Activated naive CD8-positive, alpha-beta T cell (primary cell): ENCODE measurements around the gene CNOT4.
"Not testable (repeated sequence)": the region's sequence is repeated elsewhere in the genome, so short reads cannot be mapped to it uniquely, and the experiment has no call there.

Experiments
- H3K27ac Mint-ChIP-seq: one replicate; pipeline ENCODE4 v1.8.0; 2021; ENCODE audit warnings: mixed read lengths
- H3K27me3 Mint-ChIP-seq: one replicate; pipeline ENCODE4 v1.8.0; 2021; ENCODE audit warnings: mixed read lengths
- H3K36me3 Mint-ChIP-seq: one replicate; pipeline ENCODE4 v1.8.0; 2021; ENCODE audit warnings: mixed read lengths
- H3K4me1 Mint-ChIP-seq: one replicate; pipeline ENCODE4 v1.8.0; 2021; ENCODE audit warnings: low read depth, mixed read lengths
- H3K4me3 Mint-ChIP-seq: one replicate; pipeline ENCODE4 v1.8.0; 2021; ENCODE audit warnings: mild to moderate bottlenecking, mixed read lengths
- H3K9me3 Mint-ChIP-seq: one replicate; pipeline ENCODE4 v1.8.0; 2021; ENCODE audit warnings: low read depth, mixed read lengths

The CNOT4 gene

DNA sequence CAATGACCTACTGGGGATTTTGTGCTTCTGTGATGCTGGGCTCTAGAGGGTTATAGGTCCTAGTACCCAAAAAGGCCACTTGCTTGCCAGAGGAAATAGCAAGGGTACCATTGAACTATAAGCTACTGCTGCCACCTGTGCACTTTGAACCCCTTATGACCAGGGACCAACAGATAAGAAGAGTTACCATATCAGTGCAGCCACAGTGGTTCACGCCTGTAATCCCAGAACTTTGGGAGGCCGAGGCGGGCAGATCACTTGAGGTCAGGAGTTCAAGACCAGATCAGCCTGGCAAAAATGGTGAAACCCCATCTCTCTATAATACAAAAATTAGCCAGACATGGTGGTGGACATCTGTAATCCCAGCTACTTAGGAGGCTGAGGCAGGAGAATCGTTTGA, 15.5 kb upstream of the CNOT4 start:
- H3K36me3 Mint-ChIP-seq = no peaks in the 10 kb centered on the region
- H3K9me3 Mint-ChIP-seq = no peaks in the 10 kb centered on the region
- peaks cover 1% of the 10 kb centered on the region for H3K27me3 Mint-ChIP-seq
- no peak overlapping the region for H3K27ac Mint-ChIP-seq
- H3K4me3 Mint-ChIP-seq = no peak overlapping the region
- no peaks in the 10 kb centered on the region for H3K4me1 Mint-ChIP-seq

- Mint-ChIP-seq H3K27me3 (peaks cover 1% of the 10 kb centered on the region), H3K27ac (no peak overlapping the region), H3K36me3 (no peaks in the 10 kb centered on the region), H3K4me3 (no peak overlapping the region), H3K4me1 (no peaks in the 10 kb centered on the region), H3K9me3 (no peaks in the 10 kb centered on the region)
Observed at GRCh38 chr7:135523146-135523545, 13.2 kb upstream of the CNOT4 start.

- Mint-ChIP-seq H3K36me3 (no peaks in the 10 kb centered on the region), H3K4me3 (no peak overlapping the region), H3K27ac (no peak overlapping the region), H3K4me1 (no peaks in the 10 kb centered on the region), H3K27me3 (peaks cover 1% of the 10 kb centered on the region), H3K9me3 (no peaks in the 10 kb centered on the region)
Observed at GRCh38 chr7:135522509-135522908, 12.6 kb upstream of the CNOT4 start.

DNA sequence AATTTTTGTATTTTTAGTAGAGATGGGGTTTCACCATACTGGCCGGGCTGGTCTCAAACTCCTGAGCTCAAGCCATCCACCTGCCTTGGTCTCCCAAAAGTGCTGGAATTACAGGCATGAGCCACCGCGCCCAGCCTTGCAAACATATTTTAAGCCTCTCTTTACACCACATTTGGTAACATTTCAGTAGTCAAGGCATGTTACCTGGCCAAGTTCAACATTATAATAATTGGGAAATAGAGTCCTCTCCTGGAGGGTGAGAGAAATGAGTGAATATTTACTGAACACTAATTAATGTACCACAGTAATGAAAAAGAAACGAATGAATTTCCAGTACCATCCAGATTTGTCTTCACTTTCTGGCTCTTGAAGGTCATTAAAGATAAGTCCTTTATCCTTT, 10.0 kb upstream of the CNOT4 start:
- Mint-ChIP-seq H3K9me3 (no peaks in the 10 kb centered on the region), H3K27me3 (peaks cover 3% of the 10 kb centered on the region), H3K36me3 (no peaks in the 10 kb centered on the region), H3K27ac (no peak overlapping the region), H3K4me1 (no peaks in the 10 kb centered on the region), H3K4me3 (no peak overlapping the region)

DNA sequence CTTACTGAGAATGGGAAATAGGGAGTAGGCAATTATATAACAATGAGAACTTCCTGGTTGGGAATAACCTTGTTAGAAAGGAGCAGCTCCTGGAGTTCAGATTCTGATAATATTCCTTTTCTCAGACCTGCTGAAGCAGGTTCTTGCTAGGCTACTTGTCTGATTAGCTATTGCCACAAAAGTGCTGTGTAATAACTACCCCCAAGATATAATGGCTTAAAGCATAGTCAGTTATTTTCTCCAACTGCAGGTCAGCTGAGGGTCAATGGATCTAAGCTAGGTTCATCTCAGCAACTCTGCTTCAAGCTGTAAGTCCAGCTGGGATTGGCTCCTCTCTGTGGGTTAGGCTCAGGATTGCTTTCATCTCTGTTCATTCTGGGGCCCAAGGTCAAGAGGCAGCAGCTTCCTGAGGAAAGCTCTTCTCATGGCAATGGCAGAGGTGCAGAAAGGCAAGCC, 9.4 kb upstream of the CNOT4 start:
- Mint-ChIP-seq H3K36me3 (no peaks in the 10 kb centered on the region), H3K4me1 (no peaks in the 10 kb centered on the region), H3K9me3 (no peaks in the 10 kb centered on the region), H3K27me3 (peaks cover 3% of the 10 kb centered on the region), H3K27ac (no peak overlapping the region), H3K4me3 (no peak overlapping the region)

GRCh38 chr7:135518748-135519147, 8.8 kb upstream of the CNOT4 start:
- Mint-ChIP-seq H3K27me3 (peaks cover 3% of the 10 kb centered on the region), H3K9me3 (no peaks in the 10 kb centered on the region), H3K36me3 (no peaks in the 10 kb centered on the region), H3K4me1 (no peaks in the 10 kb centered on the region), H3K4me3 (no peak overlapping the region), H3K27ac (no peak overlapping the region)

- Mint-ChIP-seq H3K27me3 (peaks cover 3% of the 10 kb centered on the region), H3K27ac (no peak overlapping the region), H3K36me3 (no peaks in the 10 kb centered on the region), H3K9me3 (no peaks in the 10 kb centered on the region), H3K4me1 (no peaks in the 10 kb centered on the region), H3K4me3 (no peak overlapping the region)
Observed at GRCh38 chr7:135517060-135517459, 7.2 kb upstream of the CNOT4 start.

DNA sequence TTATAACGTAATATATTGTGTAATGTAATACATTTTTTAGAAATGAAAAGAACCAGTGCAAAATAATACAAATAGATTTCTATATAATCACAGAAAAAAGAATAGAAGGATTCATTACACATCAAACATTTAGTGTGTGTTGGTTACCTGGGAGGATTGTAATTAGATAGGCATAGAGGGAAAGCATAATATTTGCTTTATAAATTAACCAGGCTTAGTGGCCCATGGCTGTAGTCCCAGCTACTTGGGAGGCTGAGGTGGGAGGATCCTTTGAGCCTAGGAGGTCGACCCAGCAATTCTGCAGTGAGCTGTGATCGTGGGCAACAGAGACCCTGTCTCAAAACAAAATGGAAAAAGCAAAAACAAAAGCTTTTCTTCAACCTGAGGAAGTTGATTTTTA, 5.0 kb upstream of the CNOT4 start:
- H3K27ac Mint-ChIP-seq = no peak overlapping the region
- no peaks in the 10 kb centered on the region for H3K4me1 Mint-ChIP-seq
- H3K27me3 Mint-ChIP-seq = peaks cover 3% of the 10 kb centered on the region
- H3K4me3 Mint-ChIP-seq = no peak overlapping the region
- no peaks in the 10 kb centered on the region for H3K9me3 Mint-ChIP-seq
- H3K36me3 Mint-ChIP-seq = no peaks in the 10 kb centered on the region

DNA sequence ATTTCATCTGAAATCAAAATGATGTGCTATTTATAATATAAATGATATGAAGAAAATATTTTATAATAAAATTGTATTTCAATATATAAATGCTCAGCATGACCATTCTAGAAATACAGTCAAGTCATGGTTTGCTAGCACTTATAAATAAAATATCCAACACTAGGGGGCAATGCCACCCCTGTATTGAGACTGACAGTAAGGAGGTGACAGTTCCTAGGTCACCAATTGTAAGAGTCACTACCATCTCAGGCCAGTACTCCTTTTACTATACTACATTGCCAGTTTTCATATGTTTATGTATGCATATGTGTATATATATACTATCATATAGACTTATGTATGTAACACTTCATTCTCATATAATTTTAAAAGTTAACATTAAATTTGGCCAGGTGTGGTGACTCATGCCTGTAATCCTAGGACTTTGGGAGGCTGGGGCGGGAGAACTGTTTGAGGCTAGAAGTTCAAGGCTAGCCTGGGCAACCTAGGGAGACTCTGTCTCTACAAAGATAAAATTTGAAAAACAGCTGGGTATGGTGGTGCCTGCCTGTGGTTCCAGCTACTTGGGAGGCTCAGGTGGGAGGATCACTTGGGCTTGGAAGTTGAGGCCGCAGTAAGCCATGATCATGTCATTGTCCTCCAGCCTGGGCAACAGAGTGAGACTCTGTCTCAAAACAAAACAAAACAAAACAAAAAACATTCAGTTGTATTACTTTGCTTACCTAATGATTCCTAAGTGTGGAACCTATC, 2.4 kb upstream of the CNOT4 start:
- Mint-ChIP-seq H3K4me3 (no peak overlapping the region), H3K27me3 (peaks cover 3% of the 10 kb centered on the region), H3K27ac (no peak overlapping the region), H3K36me3 (no peaks in the 10 kb centered on the region), H3K4me1 (peaks cover 4% of the 10 kb centered on the region), H3K9me3 (no peaks in the 10 kb centered on the region)

DNA sequence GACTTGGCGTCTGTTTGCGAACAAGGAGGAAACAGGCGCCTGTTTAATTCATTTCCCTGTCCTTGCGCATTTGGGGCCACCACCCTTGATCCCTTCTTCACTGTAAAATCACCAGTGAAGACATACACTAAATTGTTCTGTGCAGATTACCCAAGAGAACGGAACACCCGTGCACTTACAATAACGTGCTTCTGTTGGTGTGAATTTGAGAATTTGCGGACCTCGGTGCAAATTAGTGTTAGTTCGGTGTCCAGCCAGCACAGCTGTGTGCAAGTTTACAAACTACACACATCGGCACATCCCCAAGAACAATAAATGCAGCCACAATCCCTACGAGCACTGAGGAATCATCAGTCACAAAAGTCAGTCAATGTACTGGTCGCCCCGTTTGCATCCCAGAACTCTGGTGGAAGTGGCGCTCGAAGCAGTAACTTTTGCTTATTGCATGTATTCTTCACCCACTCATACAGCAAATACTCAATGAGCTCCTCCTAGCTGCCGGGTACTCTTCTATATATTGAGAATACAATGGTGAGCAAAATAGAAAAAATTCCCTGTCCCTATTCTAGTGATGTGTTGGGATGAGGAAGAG, 786 bp upstream of the CNOT4 start:
- Mint-ChIP-seq H3K27me3 (no peaks in the 10 kb centered on the region), H3K36me3 (no peaks in the 10 kb centered on the region), H3K4me1 (peaks cover 15% of the 10 kb centered on the region), H3K27ac (no peak overlapping the region), H3K9me3 (no peaks in the 10 kb centered on the region), H3K4me3 (no peak overlapping the region)

- H3K4me3 Mint-ChIP-seq = no peak overlapping the region
- H3K36me3 Mint-ChIP-seq = no peaks in the 10 kb centered on the region
- no peak overlapping the region for H3K27ac Mint-ChIP-seq
- no peaks in the 10 kb centered on the region for H3K27me3 Mint-ChIP-seq
- no peaks in the 10 kb centered on the region for H3K9me3 Mint-ChIP-seq
- peaks cover 18% of the 10 kb centered on the region for H3K4me1 Mint-ChIP-seq
Observed at GRCh38 chr7:135509589-135509838, 388 bp downstream of the CNOT4 start.

- no peaks in the 10 kb centered on the region for H3K9me3 Mint-ChIP-seq
- peaks cover 18% of the 10 kb centered on the region for H3K4me1 Mint-ChIP-seq
- H3K4me3 Mint-ChIP-seq = no peak overlapping the region
- H3K27ac Mint-ChIP-seq = no peak overlapping the region
- H3K27me3 Mint-ChIP-seq = no peaks in the 10 kb centered on the region
- no peaks in the 10 kb centered on the region for H3K36me3 Mint-ChIP-seq
Observed at GRCh38 chr7:135508883-135509588, 866 bp downstream of the CNOT4 start.

GRCh38 chr7:135501402-135501801, 8.5 kb downstream of the CNOT4 start:
- H3K4me1 Mint-ChIP-seq = peaks cover 58% of the 10 kb centered on the region
- no peaks in the 10 kb centered on the region for H3K36me3 Mint-ChIP-seq
- H3K9me3 Mint-ChIP-seq = no peaks in the 10 kb centered on the region
- H3K27me3 Mint-ChIP-seq = no peaks in the 10 kb centered on the region
- no peak overlapping the region for H3K27ac Mint-ChIP-seq
- H3K4me3 Mint-ChIP-seq = no peak overlapping the region

DNA sequence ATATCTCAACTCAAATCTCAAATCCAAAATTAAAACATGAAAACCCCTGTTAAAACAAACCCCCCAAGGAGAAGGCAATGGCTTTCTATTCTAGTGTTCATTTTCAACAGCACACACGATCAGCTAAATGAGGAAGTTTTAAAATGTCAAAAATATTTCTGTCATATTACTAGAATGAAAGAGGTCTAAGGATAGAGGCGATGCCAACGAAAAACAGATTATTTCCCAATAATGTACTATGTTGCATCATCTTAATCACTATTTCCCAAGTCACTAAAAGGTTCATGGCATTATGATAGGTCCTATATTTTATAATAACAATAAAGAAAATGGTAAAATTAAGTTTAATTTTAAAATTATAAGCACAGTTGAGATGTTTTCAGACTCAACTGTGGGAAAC, 10.1 kb downstream of the CNOT4 start:
- no peaks in the 10 kb centered on the region for H3K9me3 Mint-ChIP-seq
- peak overlapping the region; percentile 59 for H3K27ac Mint-ChIP-seq
- peaks cover 57% of the 10 kb centered on the region for H3K4me1 Mint-ChIP-seq
- peak overlapping the region; percentile 14 for H3K4me3 Mint-ChIP-seq
- no peaks in the 10 kb centered on the region for H3K27me3 Mint-ChIP-seq
- H3K36me3 Mint-ChIP-seq = no peaks in the 10 kb centered on the region

GRCh38 chr7:135497161-135497560, 12.7 kb downstream of the CNOT4 start:
- not testable (repeated sequence) for H3K27me3 Mint-ChIP-seq

DNA sequence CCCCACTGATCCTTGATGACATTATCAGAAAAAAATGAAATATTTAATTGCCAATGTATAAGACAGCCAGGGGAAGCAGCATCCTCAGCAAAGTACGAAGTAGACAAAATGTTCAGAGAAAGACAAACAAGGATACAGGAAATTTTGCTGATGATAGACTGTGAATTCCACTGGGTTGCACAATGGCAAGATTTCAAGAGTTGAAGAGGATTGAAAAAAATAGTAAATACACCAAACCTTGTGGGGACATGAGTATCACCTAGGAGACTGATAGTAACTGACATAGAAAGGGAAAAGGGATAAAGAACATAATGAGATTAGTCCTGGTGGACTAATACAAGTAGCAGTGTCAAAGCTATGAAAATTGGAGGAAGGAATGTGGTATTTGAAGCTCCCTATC, 16.5 kb downstream of the CNOT4 start:
- Mint-ChIP-seq H3K27me3 (no peaks in the 10 kb centered on the region), H3K4me1 (peaks cover 34% of the 10 kb centered on the region), H3K27ac (no peak overlapping the region), H3K4me3 (no peak overlapping the region), H3K36me3 (no peaks in the 10 kb centered on the region), H3K9me3 (no peaks in the 10 kb centered on the region)

More at GRCh38 chr7:135497161-135497560, 12.7 kb downstream of the CNOT4 start:
- peaks cover 59% of the 10 kb centered on the region for H3K4me1 Mint-ChIP-seq
- H3K36me3 Mint-ChIP-seq, H3K9me3 Mint-ChIP-seq, H3K27ac Mint-ChIP-seq, H3K4me3 Mint-ChIP-seq: not testable (repeated sequence)
